SK-N-SH (cell line): ENCODE data around the gene SRSF3. TPM values are rescaled to one million over a fixed set of nuclear protein-coding genes. Genes with fewer than 3 reads are reported as not detected.

Experiments
- CTCF ChIA-PET: fragments of 300-600, 350-600 bp; formaldehyde crosslinking; extraction: SDS; loops from one replicate; lab custom pipeline; 2021; lab: Yijun Ruan, JAX
- POLR2A ChIA-PET: fragments of 350-600 bp; sonication (Branson Sonifier 250); formaldehyde crosslinking; extraction: SDS; loops from one replicate; lab custom pipeline; 2020; ENCODE audit warnings: antibody characterized with exemption, inconsistent platforms; lab: Yijun Ruan, JAX
- DNase-seq: peaks from one replicate; pipeline ENCODE4 v3.0.0; 2012
- H2AFZ ChIP-seq: fragments of 200-600 bp; sonication (generic); 2 replicates; pipeline ENCODE4 v1.8.1; 2016; ENCODE audit warnings: antibody characterized with exemption, mild to moderate bottlenecking, low read depth
- H3F3A ChIP-seq: fragments of 200-600 bp; sonication (generic); replicated peaks from 2 replicates; pipeline ENCODE3; 2016; ENCODE audit warnings: antibody characterized with exemption, mild to moderate bottlenecking; ENCODE audit not compliant: insufficient read depth
- H3K27ac ChIP-seq, 2 experiments: fragments of 200-500 bp in 1 of 2; fragments of 200-600 bp in 1 of 2; sonication (Bioruptor generic) in 1 of 2; sonication (generic), shearing (Covaris generic) in 1 of 2; 2 replicates each; pipeline versions ENCODE4 v1.5.1 to v1.6.1; 2014 to 2016; ENCODE audit warnings: low read depth in 2 of 2, inconsistent platforms in 1 of 2, low read length in 1 of 2, mild to moderate bottlenecking in 1 of 2, mixed read lengths in 1 of 2
- H3K27me3 ChIP-seq: fragments of 200-600 bp; sonication (generic), shearing (Covaris generic); 2 replicates; pipeline ENCODE4 v1.6.1; 2016; ENCODE audit warnings: mixed run types; ENCODE audit not compliant: insufficient read depth
- H3K36me3 ChIP-seq, 2 experiments: fragments of 200-500 bp in 1 of 2; fragments of 200-600 bp in 1 of 2; sonication (Bioruptor generic) in 1 of 2; sonication (generic) in 1 of 2; replicated peaks in 1 of 2; 2 replicates each; pipeline versions ENCODE3 to v1.5.1; 2014 to 2016; ENCODE audit warnings: low read length in 1 of 2, mild to moderate bottlenecking in 1 of 2; ENCODE audit not compliant: insufficient read depth in 2 of 2, control insufficient read depth in 1 of 2
- H3K4me1 ChIP-seq, 2 experiments: fragments of 200-500 bp in 1 of 2; fragments of 200-600 bp in 1 of 2; sonication (Bioruptor generic) in 1 of 2; sonication (generic), shearing (Covaris generic) in 1 of 2; 2 replicates each; pipeline versions ENCODE4 v1.5.1 to v1.6.1; 2014 to 2016; ENCODE audit warnings: low read depth in 1 of 2, low read length in 1 of 2, mixed run types in 1 of 2; ENCODE audit not compliant: insufficient read depth in 2 of 2, control insufficient read depth in 1 of 2
- H3K4me2 ChIP-seq: fragments of 200-600 bp; sonication (generic), shearing (Covaris generic); 2 replicates; pipeline ENCODE4 v1.6.1; 2017; ENCODE audit warnings: mixed run types
- H3K4me3 ChIP-seq, 2 experiments: fragments of 200-500 bp in 1 of 2; fragments of 200-600 bp in 1 of 2; sonication (Bioruptor generic) in 1 of 2; sonication (generic), shearing (Covaris generic) in 1 of 2; 2 replicates each; pipeline versions ENCODE4 v1.5.1 to v1.8.1; 2014 to 2016; ENCODE audit warnings: low read depth in 2 of 2, inconsistent platforms in 1 of 2, low read length in 1 of 2, mild to moderate bottlenecking in 1 of 2, mixed read lengths in 1 of 2, moderate library complexity in 1 of 2
- H3K79me2 ChIP-seq: fragments of 200-600 bp; sonication (generic); 2 replicates; pipeline ENCODE4 v1.8.1; 2017; ENCODE audit warnings: mild to moderate bottlenecking; ENCODE audit not compliant: insufficient read depth
- H3K9ac ChIP-seq: fragments of 200-600 bp; sonication (generic); 2 replicates; pipeline ENCODE4 v1.6.1; 2017; ENCODE audit warnings: mixed run types
- H3K9me2 ChIP-seq: fragments of 200-600 bp; sonication (generic); 2 replicates; pipeline ENCODE4 v1.6.1; 2017; ENCODE audit warnings: mixed run types
- H3K9me3 ChIP-seq: fragments of 200-600 bp; sonication (generic); 2 replicates; pipeline ENCODE4 v1.6.1; 2017; ENCODE audit warnings: mixed run types, mild to moderate bottlenecking, moderate library complexity
- H4K20me1 ChIP-seq: fragments of 200-600 bp; sonication (generic); 2 replicates; pipeline ENCODE4 v1.6.1; 2017; ENCODE audit warnings: mild to moderate bottlenecking, mixed run types; ENCODE audit not compliant: insufficient read depth
- CHD2 ChIP-seq: fragments of 150-350 bp; IDR thresholded peaks from 2 replicates; pipeline ENCODE4 v1.6.1; 2018; ENCODE audit warnings: low read length; ENCODE audit not compliant: partially characterized antibody
- CTCF ChIP-seq: fragments of 200-600 bp; sonication (generic); IDR thresholded peaks from 2 replicates; pipeline ENCODE4 v1.6.1; 2017; ENCODE audit warnings: antibody characterized with exemption, mild to moderate bottlenecking, moderate library complexity
- ELF1 ChIP-seq: IDR thresholded peaks from 2 replicates; pipeline ENCODE4 v1.4.0; 2012
- EP300 ChIP-seq, 2 experiments: IDR thresholded peaks; 2 replicates each; pipeline versions ENCODE4 v1.4.0 to v1.6.1; 2012; ENCODE audit warnings: borderline replicate concordance in 1 of 2, low read depth in 1 of 2, low read length in 1 of 2
- EZH2phosphoT487 ChIP-seq: fragments of 200-600 bp; sonication (generic); IDR thresholded peaks from 2 replicates; pipeline ENCODE4 v1.6.1; 2017; ENCODE audit warnings: low read depth, mixed run types, mild to moderate bottlenecking, antibody characterized with exemption, moderate library complexity, borderline replicate concordance
- FOXM1 ChIP-seq: IDR thresholded peaks from 2 replicates; pipeline ENCODE4 v1.4.0; 2012; ENCODE audit warnings: low read depth, mild to moderate bottlenecking
- GABPA ChIP-seq: IDR thresholded peaks from 2 replicates; pipeline ENCODE4 v1.4.0; 2012; ENCODE audit warnings: low read depth, mild to moderate bottlenecking
- NFIC ChIP-seq: IDR thresholded peaks from 2 replicates; pipeline ENCODE4 v1.4.0; 2012; ENCODE audit warnings: borderline replicate concordance
- RAD21 ChIP-seq: IDR thresholded peaks from 2 replicates; pipeline ENCODE4 v1.6.1; 2012; ENCODE audit warnings: mild to moderate bottlenecking, low read length
- RFX5 ChIP-seq: IDR thresholded peaks from 2 replicates; pipeline ENCODE4 v1.6.1; 2012; ENCODE audit warnings: mild to moderate bottlenecking, improper control_type of control experiment, low read length
- SIN3A ChIP-seq: IDR thresholded peaks from 2 replicates; pipeline ENCODE4 v1.6.1; 2012; ENCODE audit warnings: low read depth, mild to moderate bottlenecking, low read length, moderate library complexity, borderline replicate concordance
- SMC3 ChIP-seq: IDR thresholded peaks from 2 replicates; pipeline ENCODE4 v1.6.1; 2012; ENCODE audit warnings: low read depth, low read length, improper control_type of control experiment
- TCF12 ChIP-seq: IDR thresholded peaks from 2 replicates; pipeline ENCODE4 v1.4.0; 2012
- TEAD4 ChIP-seq: IDR thresholded peaks from 2 replicates; pipeline ENCODE4 v1.4.0; 2012; ENCODE audit warnings: mild to moderate bottlenecking, borderline replicate concordance; ENCODE audit not compliant: insufficient read depth
- YY1 ChIP-seq: IDR thresholded peaks from 2 replicates; pipeline ENCODE4 v1.4.0; 2012; ENCODE audit warnings: low read depth, mild to moderate bottlenecking
- WGBS: methylation state at CpG from one replicate; pipeline ENCODE4 v1.1.6; 2017; ENCODE audit warnings: low lambda C conversion rate; 5-methylcytosine and 5-hydroxymethylcytosine counted together
- polyA plus RNA-seq, 3 experiments: library from polyadenylated mRNA; depleted of rRNA; stranded (reverse); fragments of >200 nt; gene quantifications; 2 replicates each; pipeline ENCODE4 v1.2.3, GENCODE V29; 2012
- TF ChIP-seq, protein P1 (sequence below): IDR thresholded peaks from 2 replicates; pipeline ENCODE4 v1.4.0; 2012; ENCODE audit warnings: low read depth, borderline replicate concordance
- TF ChIP-seq, protein P2 (sequence below): fragments of 150-350 bp; IDR thresholded peaks from 2 replicates; pipeline ENCODE4 v1.6.1; 2017; ENCODE audit warnings: antibody characterized with exemption, low read length, low read depth, borderline replicate concordance
- TF ChIP-seq, protein P3 (sequence below): IDR thresholded peaks from 2 replicates; pipeline ENCODE4; 2012

Gene SRSF3
- polyA plus RNA-seq, 1 of the 3 experiments (the other 2 are of a cell fraction), result 351 TPM

DNA sequence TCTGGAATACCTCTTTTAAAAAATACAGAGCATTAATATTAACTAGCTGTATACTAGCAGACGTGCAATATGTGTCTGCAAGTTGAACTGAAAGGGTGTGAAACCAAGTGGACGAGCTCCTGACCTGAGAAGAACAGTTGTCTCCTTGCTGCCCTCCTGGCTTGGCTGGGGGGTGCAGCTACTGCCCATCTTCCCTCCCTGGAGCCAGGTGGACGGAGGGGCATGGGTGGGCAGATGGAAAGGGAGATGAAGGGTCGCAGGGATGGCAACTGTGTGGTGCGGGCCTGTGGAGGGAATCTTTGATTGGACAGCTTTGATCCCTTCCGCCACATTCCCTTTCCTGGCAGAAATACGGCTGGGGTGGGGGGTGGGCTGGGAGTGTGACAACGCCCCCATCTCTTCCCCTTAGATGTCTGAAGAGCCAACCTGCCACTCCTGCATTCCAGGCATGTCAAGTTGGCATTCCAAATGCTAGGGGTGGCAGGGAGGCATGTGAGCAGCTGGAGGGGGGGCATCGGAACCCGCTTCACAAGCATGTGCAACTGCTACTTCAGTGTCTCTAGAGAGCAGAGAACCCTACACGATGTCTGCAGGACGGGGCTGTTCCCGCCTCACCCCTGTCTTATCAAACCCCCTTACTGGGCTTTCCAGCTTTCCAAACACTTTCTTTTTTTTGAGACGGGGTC lies 37.3 kb downstream of the SRSF3 start:
- Histone ChIP-seq H3K9ac (no peak overlapping the region), H3K9me2 (no peaks in the 10 kb centered on the region), H3F3A (no peaks in the 10 kb centered on the region), H2AFZ (no peak overlapping the region), H3K4me1 (peaks cover 0 to 5% of the 10 kb centered on the region in 2 experiments; a peak in 1 of 4 replicates), H3K9me3 (no peaks in the 10 kb centered on the region), H3K27ac (no peak overlapping the region), H3K4me2 (no peak overlapping the region), H3K79me2 (no peaks in the 10 kb centered on the region), H3K4me3 (no peak overlapping the region), H3K36me3 (no peaks in the 10 kb centered on the region), H4K20me1 (no peaks in the 10 kb centered on the region), H3K27me3 (no peaks in the 10 kb centered on the region)
- CTCF ChIA-PET, result interaction anchor here (0.8 to 1.1 kb wide), 2 partner anchors 9 to 16 kb away, joined by 3 read pairs; no protein-coding TSS in a partner anchor
- 73% methylated on average over 11 of the region's 14 CpGs for WGBS
- POLR2A ChIA-PET, result no interaction called here
- TF ChIP-seq, protein P1, sequence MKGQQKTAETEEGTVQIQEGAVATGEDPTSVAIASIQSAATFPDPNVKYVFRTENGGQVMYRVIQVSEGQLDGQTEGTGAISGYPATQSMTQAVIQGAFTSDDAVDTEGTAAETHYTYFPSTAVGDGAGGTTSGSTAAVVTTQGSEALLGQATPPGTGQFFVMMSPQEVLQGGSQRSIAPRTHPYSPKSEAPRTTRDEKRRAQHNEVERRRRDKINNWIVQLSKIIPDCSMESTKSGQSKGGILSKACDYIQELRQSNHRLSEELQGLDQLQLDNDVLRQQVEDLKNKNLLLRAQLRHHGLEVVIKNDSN, result no peak
- TF ChIP-seq, protein P2, sequence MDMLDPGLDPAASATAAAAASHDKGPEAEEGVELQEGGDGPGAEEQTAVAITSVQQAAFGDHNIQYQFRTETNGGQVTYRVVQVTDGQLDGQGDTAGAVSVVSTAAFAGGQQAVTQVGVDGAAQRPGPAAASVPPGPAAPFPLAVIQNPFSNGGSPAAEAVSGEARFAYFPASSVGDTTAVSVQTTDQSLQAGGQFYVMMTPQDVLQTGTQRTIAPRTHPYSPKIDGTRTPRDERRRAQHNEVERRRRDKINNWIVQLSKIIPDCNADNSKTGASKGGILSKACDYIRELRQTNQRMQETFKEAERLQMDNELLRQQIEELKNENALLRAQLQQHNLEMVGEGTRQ, result no peak
- TF ChIP-seq NFIC, result no peak
- no peak for TF ChIP-seq RAD21
- no peak for TF ChIP-seq CTCF
- TF ChIP-seq, protein P3, sequence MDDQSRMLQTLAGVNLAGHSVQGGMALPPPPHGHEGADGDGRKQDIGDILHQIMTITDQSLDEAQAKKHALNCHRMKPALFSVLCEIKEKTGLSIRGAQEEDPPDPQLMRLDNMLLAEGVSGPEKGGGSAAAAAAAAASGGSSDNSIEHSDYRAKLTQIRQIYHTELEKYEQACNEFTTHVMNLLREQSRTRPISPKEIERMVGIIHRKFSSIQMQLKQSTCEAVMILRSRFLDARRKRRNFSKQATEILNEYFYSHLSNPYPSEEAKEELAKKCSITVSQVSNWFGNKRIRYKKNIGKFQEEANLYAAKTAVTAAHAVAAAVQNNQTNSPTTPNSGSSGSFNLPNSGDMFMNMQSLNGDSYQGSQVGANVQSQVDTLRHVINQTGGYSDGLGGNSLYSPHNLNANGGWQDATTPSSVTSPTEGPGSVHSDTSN, result no peak
- TF ChIP-seq GABPA, result no peak
- TF ChIP-seq RFX5, result no peak
- no peak for TF ChIP-seq SIN3A
- no peak for TF ChIP-seq YY1
- TF ChIP-seq TCF12, result no peak
- no peak for TF ChIP-seq FOXM1
- no peak for TF ChIP-seq SMC3
- TF ChIP-seq EP300 (IDR thresholded peaks at IDR 0.05; ENCODE audit: borderline replicate concordance in 1 of 2, low read depth in 1 of 2, low read length in 1 of 2), result no peak
- no peak for TF ChIP-seq ELF1
- no peak for TF ChIP-seq TEAD4
- no peak for TF ChIP-seq CHD2
- no peak for TF ChIP-seq EZH2phosphoT487
- DNase-seq, result no peak
